ENCODE measurements around the gene ERBB4.

Gene ERBB4

GRCh38 chr2:212346865-212347264 is 191.7 kb downstream of the ERBB4 start:
- H3K9me3 ChIP-seq (ENCODE audit: control insufficient read depth, low read length): no peaks in the 10 kb centered on the region
- no peaks in the 10 kb centered on the region for H3K36me3 ChIP-seq (ENCODE audit: control insufficient read depth, insufficient read depth, low read length)
- H3K9ac ChIP-seq (ENCODE audit: low read length): no peak overlapping the region
- no peaks in the 10 kb centered on the region for H3K27me3 ChIP-seq (ENCODE audit: control insufficient read depth, insufficient read depth, low read length)
- no peaks in the 10 kb centered on the region for H3K4me1 ChIP-seq (ENCODE audit: control insufficient read depth, insufficient read depth, low read length)
- H3K4me3 ChIP-seq (ENCODE audit: low read length): no peak overlapping the region

GRCh38 chr2:212345966-212346365 is 192.6 kb downstream of the ERBB4 start:
- Histone ChIP-seq H3K9me3 (ENCODE audit: control insufficient read depth, low read length) (no peaks in the 10 kb centered on the region), H3K4me3 (ENCODE audit: low read length) (no peak overlapping the region), H3K4me1 (ENCODE audit: control insufficient read depth, insufficient read depth, low read length) (no peaks in the 10 kb centered on the region), H3K9ac (ENCODE audit: low read length) (no peak overlapping the region), H3K27me3 (ENCODE audit: control insufficient read depth, insufficient read depth, low read length) (no peaks in the 10 kb centered on the region), H3K36me3 (ENCODE audit: control insufficient read depth, insufficient read depth, low read length) (no peaks in the 10 kb centered on the region)

- Histone ChIP-seq H3K4me1 (ENCODE audit: control insufficient read depth, insufficient read depth, low read length) (no peaks in the 10 kb centered on the region), H3K9ac (ENCODE audit: low read length) (no peak overlapping the region), H3K36me3 (ENCODE audit: control insufficient read depth, insufficient read depth, low read length) (no peaks in the 10 kb centered on the region), H3K4me3 (ENCODE audit: low read length) (no peak overlapping the region), H3K9me3 (ENCODE audit: control insufficient read depth, low read length) (no peaks in the 10 kb centered on the region), H3K27me3 (ENCODE audit: control insufficient read depth, insufficient read depth, low read length) (no peaks in the 10 kb centered on the region)
These were observed 194.5 kb downstream of the ERBB4 start for GRCh38 chr2:212344131-212344530.

GRCh38 chr2:212343167-212343566 is 195.4 kb downstream of the ERBB4 start:
- no peak overlapping the region for H3K4me3 ChIP-seq (ENCODE audit: low read length)
- no peaks in the 10 kb centered on the region for H3K27me3 ChIP-seq (ENCODE audit: control insufficient read depth, insufficient read depth, low read length)
- H3K4me1 ChIP-seq (ENCODE audit: control insufficient read depth, insufficient read depth, low read length): no peaks in the 10 kb centered on the region
- H3K36me3 ChIP-seq (ENCODE audit: control insufficient read depth, insufficient read depth, low read length): no peaks in the 10 kb centered on the region
- H3K9ac ChIP-seq (ENCODE audit: low read length): no peak overlapping the region
- H3K9me3 ChIP-seq (ENCODE audit: control insufficient read depth, low read length): no peaks in the 10 kb centered on the region

GRCh38 chr2:212337486-212338343 is 200.9 kb downstream of the ERBB4 start:
- no peaks in the 10 kb centered on the region for H3K36me3 ChIP-seq (ENCODE audit: control insufficient read depth, insufficient read depth, low read length)
- H3K27me3 ChIP-seq (ENCODE audit: control insufficient read depth, insufficient read depth, low read length): no peaks in the 10 kb centered on the region
- H3K4me1 ChIP-seq (ENCODE audit: control insufficient read depth, insufficient read depth, low read length): no peaks in the 10 kb centered on the region
- no peak overlapping the region for H3K9ac ChIP-seq (ENCODE audit: low read length)
- H3K4me3 ChIP-seq (ENCODE audit: low read length): no peak overlapping the region
- H3K9me3 ChIP-seq (ENCODE audit: control insufficient read depth, low read length): no peaks in the 10 kb centered on the region

GRCh38 chr2:212337036-212337435 is 201.6 kb downstream of the ERBB4 start:
- no peak overlapping the region for H3K9ac ChIP-seq (ENCODE audit: low read length)
- no peaks in the 10 kb centered on the region for H3K4me1 ChIP-seq (ENCODE audit: control insufficient read depth, insufficient read depth, low read length)
- H3K27me3 ChIP-seq (ENCODE audit: control insufficient read depth, insufficient read depth, low read length): no peaks in the 10 kb centered on the region
- no peak overlapping the region for H3K4me3 ChIP-seq (ENCODE audit: low read length)
- no peaks in the 10 kb centered on the region for H3K36me3 ChIP-seq (ENCODE audit: control insufficient read depth, insufficient read depth, low read length)
- no peaks in the 10 kb centered on the region for H3K9me3 ChIP-seq (ENCODE audit: control insufficient read depth, low read length)

- Histone ChIP-seq H3K4me1 (ENCODE audit: control insufficient read depth, insufficient read depth, low read length) (no peaks in the 10 kb centered on the region), H3K4me3 (ENCODE audit: low read length) (no peak overlapping the region), H3K36me3 (ENCODE audit: control insufficient read depth, insufficient read depth, low read length) (no peaks in the 10 kb centered on the region), H3K27me3 (ENCODE audit: control insufficient read depth, insufficient read depth, low read length) (no peaks in the 10 kb centered on the region), H3K9me3 (ENCODE audit: control insufficient read depth, low read length) (no peaks in the 10 kb centered on the region), H3K9ac (ENCODE audit: low read length) (no peak overlapping the region)
These were observed 208.3 kb downstream of the ERBB4 start for GRCh38 chr2:212330263-212330662.

GRCh38 chr2:212328712-212329496 is 209.7 kb downstream of the ERBB4 start:
- Histone ChIP-seq H3K27me3 (ENCODE audit: control insufficient read depth, insufficient read depth, low read length) (no peaks in the 10 kb centered on the region), H3K4me3 (ENCODE audit: low read length) (no peak overlapping the region), H3K4me1 (ENCODE audit: control insufficient read depth, insufficient read depth, low read length) (no peaks in the 10 kb centered on the region), H3K9me3 (ENCODE audit: control insufficient read depth, low read length) (no peaks in the 10 kb centered on the region), H3K36me3 (ENCODE audit: control insufficient read depth, insufficient read depth, low read length) (no peaks in the 10 kb centered on the region), H3K9ac (ENCODE audit: low read length) (no peak overlapping the region)

- Histone ChIP-seq H3K4me3 (ENCODE audit: low read length) (no peak overlapping the region), H3K4me1 (ENCODE audit: control insufficient read depth, insufficient read depth, low read length) (no peaks in the 10 kb centered on the region), H3K9ac (ENCODE audit: low read length) (no peak overlapping the region), H3K9me3 (ENCODE audit: control insufficient read depth, low read length) (no peaks in the 10 kb centered on the region), H3K27me3 (ENCODE audit: control insufficient read depth, insufficient read depth, low read length) (no peaks in the 10 kb centered on the region), H3K36me3 (ENCODE audit: control insufficient read depth, insufficient read depth, low read length) (no peaks in the 10 kb centered on the region)
These were observed 210.5 kb downstream of the ERBB4 start for GRCh38 chr2:212328136-212328535.

- Histone ChIP-seq H3K4me1 (ENCODE audit: control insufficient read depth, insufficient read depth, low read length) (no peaks in the 10 kb centered on the region), H3K27me3 (ENCODE audit: control insufficient read depth, insufficient read depth, low read length) (no peaks in the 10 kb centered on the region), H3K4me3 (ENCODE audit: low read length) (no peak overlapping the region), H3K9me3 (ENCODE audit: control insufficient read depth, low read length) (no peaks in the 10 kb centered on the region), H3K9ac (ENCODE audit: low read length) (no peak overlapping the region), H3K36me3 (ENCODE audit: control insufficient read depth, insufficient read depth, low read length) (no peaks in the 10 kb centered on the region)
These were observed 211.3 kb downstream of the ERBB4 start for GRCh38 chr2:212327171-212327809.

GRCh38 chr2:212318636-212319035 is 220.0 kb downstream of the ERBB4 start:
- Histone ChIP-seq H3K9ac (ENCODE audit: low read length) (no peak overlapping the region), H3K36me3 (ENCODE audit: control insufficient read depth, insufficient read depth, low read length) (no peaks in the 10 kb centered on the region), H3K27me3 (ENCODE audit: control insufficient read depth, insufficient read depth, low read length) (no peaks in the 10 kb centered on the region), H3K4me1 (ENCODE audit: control insufficient read depth, insufficient read depth, low read length) (no peaks in the 10 kb centered on the region), H3K4me3 (ENCODE audit: low read length) (no peak overlapping the region), H3K9me3 (ENCODE audit: control insufficient read depth, low read length) (no peaks in the 10 kb centered on the region)

- H3K9me3 ChIP-seq (ENCODE audit: control insufficient read depth, low read length): no peaks in the 10 kb centered on the region
- no peaks in the 10 kb centered on the region for H3K36me3 ChIP-seq (ENCODE audit: control insufficient read depth, insufficient read depth, low read length)
- no peaks in the 10 kb centered on the region for H3K27me3 ChIP-seq (ENCODE audit: control insufficient read depth, insufficient read depth, low read length)
- H3K4me1 ChIP-seq (ENCODE audit: control insufficient read depth, insufficient read depth, low read length): no peaks in the 10 kb centered on the region
- H3K4me3 ChIP-seq (ENCODE audit: low read length): no peak overlapping the region
- H3K9ac ChIP-seq (ENCODE audit: low read length): no peak overlapping the region
These were observed 223.9 kb downstream of the ERBB4 start for GRCh38 chr2:212314680-212315079.
